Activated T-cell treated with anti-CD3 and anti-CD28 coated beads, Interleukin-2, amount 50 U/mL, for 72 hours (primary cell): ENCODE data around the gene RPL22. TPM values are rescaled to one million over a fixed set of nuclear protein-coding genes. Genes with fewer than 3 reads are reported as not detected.

Source experiments
- ATAC-seq, 2 donors: fragments of 150-1000 bp; cut with Tn5 transposase; replicated peaks in 1 of 2; 2 replicates each; pipeline ENCODE4 v1.10.0; 2021; ENCODE audit warnings: moderate library complexity in 2 of 2, mild to moderate bottlenecking in 1 of 2
- DNase-seq, 2 donors: peaks; one replicate each; pipeline ENCODE4 v3.0.0; 2021 to 2022; ENCODE audit warnings: mixed read lengths in 1 of 2
- H3K27ac Mint-ChIP-seq: one replicate; pipeline ENCODE4 v1.8.0; 2022; ENCODE audit warnings: mild to moderate bottlenecking, moderate library complexity, mixed read lengths
- H3K27me3 Mint-ChIP-seq: one replicate; pipeline ENCODE4 v1.8.0; 2022; ENCODE audit warnings: low read depth, mixed read lengths
- H3K36me3 Mint-ChIP-seq, 2 donors: one replicate each; pipeline ENCODE4 v1.8.0; 2022; ENCODE audit warnings: mixed read lengths in 2 of 2, mild to moderate bottlenecking in 1 of 2; ENCODE audit not compliant: insufficient read depth in 2 of 2
- H3K4me1 Mint-ChIP-seq: one replicate; pipeline ENCODE4 v1.8.0; 2022; ENCODE audit warnings: low read depth, mixed read lengths
- H3K4me3 Mint-ChIP-seq, 2 donors: one replicate each; pipeline ENCODE4 v1.8.0; 2022; ENCODE audit warnings: mild to moderate bottlenecking in 2 of 2, mixed read lengths in 2 of 2, moderate library complexity in 2 of 2
- H3K9me3 Mint-ChIP-seq, 2 donors: one replicate each; pipeline ENCODE4 v1.8.0; 2022; ENCODE audit warnings: mixed read lengths in 2 of 2
- total RNA-seq, 2 donors: library from RNA; stranded (reverse); gene quantifications; one replicate each; pipeline ENCODE4 v1.2.3, GENCODE V29; 2022

Gene RPL22
- 100 to 1,000 TPM; 507 to 537 TPM for total RNA-seq

- peaks cover 51% of the 10 kb centered on the region for H3K4me1 Mint-ChIP-seq
- H3K27ac Mint-ChIP-seq: peak within 1 kb of the TSS; percentile 98
- H3K27me3 Mint-ChIP-seq: no peaks in the 10 kb centered on the region
- H3K4me3 Mint-ChIP-seq: peak within 1 kb of the TSS; percentile 95 to 98
- H3K9me3 Mint-ChIP-seq: peaks cover 0 to 2% of the 10 kb centered on the region in 2 donors
- peaks cover 11 to 28% of the 10 kb centered on the region in 2 donors for H3K36me3 Mint-ChIP-seq
- DNase-seq: peak; percentile 96 to 99
- ATAC-seq: peak; percentile 98 to 99
Observed at GRCh38 chr1:6199298-6200187, at the start of gene RPL22. Gene RPL22 (minus strand): TSS chr1:6199595. CDS start chr1:6199573, 22 bp downstream.

- Mint-ChIP-seq H3K4me1 (peaks cover 8% of the 10 kb centered on the region), H3K36me3 (no peaks in the 10 kb centered on the region), H3K4me3 (no peak overlapping the region), H3K9me3 (no peaks in the 10 kb centered on the region), H3K27ac (no peak overlapping the region), H3K27me3 (peaks cover 60% of the 10 kb centered on the region)
- DNase-seq (no peak), ATAC-seq (no peak)
Observed at GRCh38 chr1:6248161-6248776, 48.9 kb upstream of the RPL22 start.

GRCh38 chr1:6247651-6248050 is 48.3 kb upstream of the RPL22 start:
- ATAC-seq (no peak), DNase-seq (no peak)
- Mint-ChIP-seq H3K27me3 (peaks cover 64% of the 10 kb centered on the region), H3K4me3 (no peak overlapping the region), H3K36me3 (no peaks in the 10 kb centered on the region), H3K4me1 (peaks cover 8% of the 10 kb centered on the region), H3K9me3 (no peaks in the 10 kb centered on the region), H3K27ac (no peak overlapping the region)

GRCh38 chr1:6246497-6247467 is 47.4 kb upstream of the RPL22 start:
- Mint-ChIP-seq H3K4me3 (peak overlapping the region; percentile 81 to 86), H3K27me3 (peaks cover 65% of the 10 kb centered on the region), H3K27ac (no peak overlapping the region), H3K36me3 (no peaks in the 10 kb centered on the region), H3K9me3 (no peaks in the 10 kb centered on the region), H3K4me1 (peaks cover 9% of the 10 kb centered on the region)
- ATAC-seq (peak; percentile 67 to 71), DNase-seq (peak; percentile 84 to 85)

- peaks cover 0 to 1% of the 10 kb centered on the region in 2 donors for H3K36me3 Mint-ChIP-seq
- ATAC-seq: peak; percentile 16 to 27
- peaks cover 16% of the 10 kb centered on the region for H3K4me1 Mint-ChIP-seq
- no peaks in the 10 kb centered on the region for H3K9me3 Mint-ChIP-seq
- no peak overlapping the region for H3K27ac Mint-ChIP-seq
- peaks cover 68% of the 10 kb centered on the region for H3K27me3 Mint-ChIP-seq
- H3K4me3 Mint-ChIP-seq: peak overlapping the region; percentile 81 to 86
- peak; percentile 72 to 76 for DNase-seq
Observed at GRCh38 chr1:6245869-6246496, 46.6 kb upstream of the RPL22 start.

GRCh38 chr1:6245086-6245868 is 45.9 kb upstream of the RPL22 start:
- Mint-ChIP-seq H3K36me3 (peaks cover 0 to 1% of the 10 kb centered on the region in 2 donors), H3K27me3 (peaks cover 68% of the 10 kb centered on the region), H3K4me1 (peaks cover 16% of the 10 kb centered on the region), H3K27ac (no peak overlapping the region), H3K4me3 (peak overlapping the region in 1 of 2 donors; percentile 40), H3K9me3 (no peaks in the 10 kb centered on the region)
- DNase-seq: peak; percentile 87 to 90
- peak; percentile 80 to 83 for ATAC-seq

GRCh38 chr1:6244401-6245049 is 45.1 kb upstream of the RPL22 start:
- Mint-ChIP-seq H3K27ac (no peak overlapping the region), H3K4me1 (peaks cover 16% of the 10 kb centered on the region), H3K4me3 (peak overlapping the region in 1 of 2 donors; percentile 15)

GRCh38 chr1:6243993-6244392 is 44.6 kb upstream of the RPL22 start, which contains the start of gene HES3:
Gene HES3 (plus strand): TSS chr1:6244179. CDS start chr1:6244366, 187 bp downstream.
- peak within 1 kb of the TSS in 1 of 2 donors; percentile 15 for H3K4me3 Mint-ChIP-seq
- no peak within 1 kb of the TSS for H3K27ac Mint-ChIP-seq
- H3K36me3 Mint-ChIP-seq: peaks cover 0 to 1% of the 10 kb centered on the region in 2 donors

More at GRCh38 chr1:6244401-6245049, 45.1 kb upstream of the RPL22 start:
- H3K36me3 Mint-ChIP-seq: peaks cover 0 to 1% of the 10 kb centered on the region in 2 donors
- DNase-seq (no peak), ATAC-seq (no peak)
- no peaks in the 10 kb centered on the region for H3K9me3 Mint-ChIP-seq
- peaks cover 70% of the 10 kb centered on the region for H3K27me3 Mint-ChIP-seq

GRCh38 chr1:6243053-6243834 is 43.8 kb upstream of the RPL22 start:
- peaks cover 72% of the 10 kb centered on the region for H3K27me3 Mint-ChIP-seq
- no peak overlapping the region for H3K4me3 Mint-ChIP-seq
- peaks cover 0 to 1% of the 10 kb centered on the region in 2 donors for H3K36me3 Mint-ChIP-seq
- H3K4me1 Mint-ChIP-seq: peaks cover 21% of the 10 kb centered on the region
- no peaks in the 10 kb centered on the region for H3K9me3 Mint-ChIP-seq
- ATAC-seq (no peak), DNase-seq (no peak)
- no peak overlapping the region for H3K27ac Mint-ChIP-seq

More at GRCh38 chr1:6243993-6244392, 44.6 kb upstream of the RPL22 start, which contains the start of gene HES3:
- H3K27me3 Mint-ChIP-seq: peaks cover 75% of the 10 kb centered on the region
- no peak for ATAC-seq
- peaks cover 19% of the 10 kb centered on the region for H3K4me1 Mint-ChIP-seq
- no peak for DNase-seq
- no peaks in the 10 kb centered on the region for H3K9me3 Mint-ChIP-seq

- Mint-ChIP-seq H3K27me3 (peaks cover 65% of the 10 kb centered on the region), H3K9me3 (no peaks in the 10 kb centered on the region), H3K4me3 (peak overlapping the region in 1 of 2 donors; percentile 59), H3K4me1 (peaks cover 21% of the 10 kb centered on the region), H3K27ac (no peak overlapping the region), H3K36me3 (peaks cover 0 to 1% of the 10 kb centered on the region in 2 donors)
- DNase-seq (no peak), ATAC-seq (no peak)
Observed at GRCh38 chr1:6241887-6242740, 42.7 kb upstream of the RPL22 start.
